ENCODE results near the gene NTN4. TPM values are rescaled to one million over a fixed set of nuclear protein-coding genes. Genes with fewer than 3 reads are reported as not detected.

The NTN4 gene
- total RNA-seq, 1 donor from 2014 or later = not detected

- H3K27ac Mint-ChIP-seq = no peak overlapping the region
- DNase-seq = no peak
- peaks cover 8% of the 10 kb centered on the region for H3K9me3 Mint-ChIP-seq
- H3K27me3 Mint-ChIP-seq = peaks cover 7% of the 10 kb centered on the region
- no peaks in the 10 kb centered on the region for H3K36me3 Mint-ChIP-seq (ENCODE audit: low read depth)
- no peak overlapping the region for H3K4me3 Mint-ChIP-seq
- intact Hi-C loops (cut with micrococcal nuclease) = no loop called here
- no peaks in the 10 kb centered on the region for H3K4me1 Mint-ChIP-seq
Observed at GRCh38 chr12:95723693-95724384, 66.7 kb downstream of the NTN4 start.

GRCh38 chr12:95721320-95721719 is 69.2 kb downstream of the NTN4 start:
- Mint-ChIP-seq H3K27me3 (peaks cover 6% of the 10 kb centered on the region), H3K36me3 (ENCODE audit: low read depth) (no peaks in the 10 kb centered on the region), H3K27ac (no peak overlapping the region), H3K4me1 (no peaks in the 10 kb centered on the region), H3K4me3 (no peak overlapping the region), H3K9me3 (peaks cover 1% of the 10 kb centered on the region)
- intact Hi-C loops (cut with micrococcal nuclease) = no loop called here
- no peak for DNase-seq

- Mint-ChIP-seq H3K4me1 (no peaks in the 10 kb centered on the region), H3K36me3 (ENCODE audit: low read depth) (no peaks in the 10 kb centered on the region), H3K4me3 (no peak overlapping the region), H3K27ac (no peak overlapping the region), H3K9me3 (no peaks in the 10 kb centered on the region), H3K27me3 (peaks cover 2% of the 10 kb centered on the region)
- no peak for DNase-seq
- intact Hi-C loops (cut with micrococcal nuclease) = no loop called here
Observed at GRCh38 chr12:95720146-95720545, 70.4 kb downstream of the NTN4 start.

DNA sequence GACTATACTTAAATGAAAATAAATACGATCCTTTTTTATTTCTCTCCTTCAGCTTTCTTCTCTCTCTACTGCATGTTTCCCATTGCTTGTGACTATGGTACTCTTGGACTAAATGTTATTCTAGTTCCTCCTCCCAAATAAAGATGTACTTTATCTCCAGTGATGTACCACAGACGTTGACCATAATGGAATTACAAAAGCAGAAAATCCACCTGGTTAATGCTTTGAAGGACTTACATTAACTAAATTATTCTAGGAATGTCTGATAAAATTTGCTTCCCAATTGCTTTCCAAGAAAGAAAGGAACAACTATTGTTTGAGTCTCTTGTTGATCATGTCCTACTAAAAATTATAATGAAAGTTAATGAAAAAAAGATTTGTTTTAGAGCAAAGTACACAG is 71.8 kb downstream of the NTN4 start:
- no peak overlapping the region for H3K4me3 Mint-ChIP-seq
- no peak for DNase-seq
- peaks cover 6% of the 10 kb centered on the region for H3K27me3 Mint-ChIP-seq
- intact Hi-C loops (cut with micrococcal nuclease) = no loop called here
- H3K36me3 Mint-ChIP-seq (ENCODE audit: low read depth) = no peaks in the 10 kb centered on the region
- H3K9me3 Mint-ChIP-seq = no peaks in the 10 kb centered on the region
- H3K4me1 Mint-ChIP-seq = no peaks in the 10 kb centered on the region
- no peak overlapping the region for H3K27ac Mint-ChIP-seq

GRCh38 chr12:95718006-95718431 is 72.5 kb downstream of the NTN4 start:
- no peak for DNase-seq
- peaks cover 6% of the 10 kb centered on the region for H3K27me3 Mint-ChIP-seq
- H3K9me3 Mint-ChIP-seq = no peaks in the 10 kb centered on the region
- H3K27ac Mint-ChIP-seq = no peak overlapping the region
- no peaks in the 10 kb centered on the region for H3K4me1 Mint-ChIP-seq
- H3K4me3 Mint-ChIP-seq = no peak overlapping the region
- no peaks in the 10 kb centered on the region for H3K36me3 Mint-ChIP-seq (ENCODE audit: low read depth)
- intact Hi-C loops (cut with micrococcal nuclease) = no loop called here

DNA sequence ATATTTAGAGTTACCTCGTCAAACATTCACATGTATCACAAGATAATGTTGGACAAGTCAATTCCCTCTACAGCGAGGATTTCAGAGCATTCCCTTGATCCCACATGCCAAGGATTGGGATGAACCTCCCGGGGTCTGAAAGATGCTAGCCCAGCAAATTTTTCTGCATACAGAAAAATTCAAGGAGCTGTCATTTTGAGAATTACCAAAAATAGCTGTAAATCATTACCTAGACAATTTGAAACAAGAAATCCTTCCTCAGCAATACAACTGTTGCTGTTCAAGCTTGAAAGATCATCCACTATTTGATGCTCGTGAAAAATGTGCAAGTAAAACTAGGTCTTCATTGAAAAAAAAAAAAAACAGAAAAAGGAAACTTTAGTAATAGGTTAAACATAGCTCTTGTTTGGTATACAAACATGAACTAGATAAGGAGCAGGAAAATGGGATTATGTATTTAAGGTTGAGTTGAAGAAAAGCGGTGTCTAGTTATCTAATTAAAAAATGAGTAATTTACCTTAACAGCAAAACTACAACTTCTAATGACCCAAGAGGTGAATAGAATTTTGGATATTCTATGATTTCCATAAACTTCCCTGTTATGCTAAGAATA is 73.1 kb downstream of the NTN4 start:
- H3K9me3 Mint-ChIP-seq = no peaks in the 10 kb centered on the region
- H3K27me3 Mint-ChIP-seq = peaks cover 6% of the 10 kb centered on the region
- H3K4me1 Mint-ChIP-seq = no peaks in the 10 kb centered on the region
- intact Hi-C loops (cut with micrococcal nuclease) = no loop called here
- DNase-seq = no peak
- no peak overlapping the region for H3K4me3 Mint-ChIP-seq
- H3K27ac Mint-ChIP-seq = no peak overlapping the region
- H3K36me3 Mint-ChIP-seq (ENCODE audit: low read depth) = no peaks in the 10 kb centered on the region

- no peak overlapping the region for H3K4me3 Mint-ChIP-seq
- H3K27me3 Mint-ChIP-seq = peaks cover 6% of the 10 kb centered on the region
- intact Hi-C loops (cut with micrococcal nuclease) = no loop called here
- no peak for DNase-seq
- H3K36me3 Mint-ChIP-seq (ENCODE audit: low read depth) = no peaks in the 10 kb centered on the region
- no peaks in the 10 kb centered on the region for H3K4me1 Mint-ChIP-seq
- no peaks in the 10 kb centered on the region for H3K9me3 Mint-ChIP-seq
- no peak overlapping the region for H3K27ac Mint-ChIP-seq
Observed at GRCh38 chr12:95715177-95715576, 75.4 kb downstream of the NTN4 start.

GRCh38 chr12:95712269-95712668 is 78.3 kb downstream of the NTN4 start:
- H3K4me3 Mint-ChIP-seq = no peak overlapping the region
- H3K4me1 Mint-ChIP-seq = no peaks in the 10 kb centered on the region
- H3K27ac Mint-ChIP-seq = no peak overlapping the region
- DNase-seq = no peak
- H3K36me3 Mint-ChIP-seq (ENCODE audit: low read depth) = no peaks in the 10 kb centered on the region
- intact Hi-C loops (cut with micrococcal nuclease) = no loop called here
- H3K9me3 Mint-ChIP-seq = no peaks in the 10 kb centered on the region
- peaks cover 6% of the 10 kb centered on the region for H3K27me3 Mint-ChIP-seq

DNA sequence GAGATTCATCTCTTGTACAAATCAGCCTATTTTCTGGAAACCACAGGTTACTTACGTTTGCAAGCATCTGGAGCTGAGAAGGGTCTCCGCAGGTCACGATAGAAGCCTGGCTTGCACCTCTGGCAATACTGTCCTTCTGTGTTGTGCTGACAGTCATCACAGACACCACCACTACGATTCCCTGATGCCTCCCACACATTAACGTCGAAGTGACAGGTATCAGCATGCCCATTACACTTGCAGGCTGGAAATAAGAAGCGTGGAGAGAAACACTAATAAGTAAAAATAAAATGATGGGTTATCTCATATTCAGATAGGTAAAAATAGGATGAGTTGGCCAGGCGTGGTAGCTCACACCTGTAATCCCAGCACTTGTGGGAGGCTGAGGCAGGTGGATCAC is 80.2 kb downstream of the NTN4 start:
- H3K9me3 Mint-ChIP-seq = no peaks in the 10 kb centered on the region
- no peak overlapping the region for H3K27ac Mint-ChIP-seq
- no peak overlapping the region for H3K4me3 Mint-ChIP-seq
- H3K27me3 Mint-ChIP-seq = peaks cover 7% of the 10 kb centered on the region
- DNase-seq = no peak
- intact Hi-C loops (cut with micrococcal nuclease) = no loop called here
- H3K4me1 Mint-ChIP-seq = no peaks in the 10 kb centered on the region
- H3K36me3 Mint-ChIP-seq (ENCODE audit: low read depth) = no peaks in the 10 kb centered on the region

- peaks cover 5% of the 10 kb centered on the region for H3K27me3 Mint-ChIP-seq
- no peaks in the 10 kb centered on the region for H3K36me3 Mint-ChIP-seq (ENCODE audit: low read depth)
- H3K4me3 Mint-ChIP-seq = no peak overlapping the region
- no peaks in the 10 kb centered on the region for H3K4me1 Mint-ChIP-seq
- no peak overlapping the region for H3K27ac Mint-ChIP-seq
- H3K9me3 Mint-ChIP-seq = no peaks in the 10 kb centered on the region
- intact Hi-C loops (cut with micrococcal nuclease) = no loop called here
- DNase-seq = no peak
Observed at GRCh38 chr12:95709152-95709551, 81.4 kb downstream of the NTN4 start.

DNA sequence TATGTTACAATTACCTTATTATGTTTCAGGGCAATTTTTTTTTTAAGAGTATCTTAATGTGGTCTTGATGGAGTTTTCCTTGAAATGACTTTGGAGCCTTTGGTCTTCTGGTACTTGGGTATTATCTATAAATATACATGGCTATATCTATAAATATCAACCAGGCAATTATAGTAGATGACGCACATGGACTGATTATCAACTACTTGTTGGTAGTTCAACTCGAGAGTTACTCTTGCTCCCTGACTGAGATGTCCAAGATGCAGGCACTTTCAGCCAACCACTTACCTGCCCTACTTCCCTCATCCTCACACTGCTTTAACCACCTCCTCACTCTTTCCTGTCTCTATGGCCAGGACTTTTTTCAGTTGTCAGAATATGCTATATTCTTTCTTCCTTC is 85.4 kb downstream of the NTN4 start:
- no peak overlapping the region for H3K4me3 Mint-ChIP-seq
- H3K36me3 Mint-ChIP-seq (ENCODE audit: low read depth) = no peaks in the 10 kb centered on the region
- H3K27ac Mint-ChIP-seq = no peak overlapping the region
- peaks cover 5% of the 10 kb centered on the region for H3K27me3 Mint-ChIP-seq
- intact Hi-C loops (cut with micrococcal nuclease) = no loop called here
- no peaks in the 10 kb centered on the region for H3K9me3 Mint-ChIP-seq
- DNase-seq = no peak
- no peaks in the 10 kb centered on the region for H3K4me1 Mint-ChIP-seq

DNA sequence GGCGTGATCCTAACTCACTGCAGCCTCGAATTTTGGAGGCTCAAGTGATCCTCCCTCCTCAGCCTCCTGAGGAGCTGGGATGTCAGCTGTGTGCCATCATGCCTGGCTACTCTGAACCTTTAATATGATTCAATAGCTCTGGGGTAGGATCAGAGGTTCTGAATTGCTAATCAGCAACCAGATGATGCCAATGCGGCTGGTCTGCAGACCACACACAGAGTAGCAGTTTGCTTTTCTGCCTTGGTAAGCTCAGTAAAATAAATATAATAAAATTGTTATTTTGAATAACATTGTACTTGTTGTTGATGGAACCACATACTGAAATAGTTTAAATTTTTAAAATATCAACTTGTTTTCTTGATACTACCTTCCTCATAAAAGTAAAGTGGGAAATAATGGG is 86.6 kb downstream of the NTN4 start:
- intact Hi-C loops (cut with micrococcal nuclease) = no loop called here
- H3K4me1 Mint-ChIP-seq = no peaks in the 10 kb centered on the region

GRCh38 chr12:95701722-95702418 is 88.7 kb downstream of the NTN4 start:
- no peak for DNase-seq
- H3K4me1 Mint-ChIP-seq = no peaks in the 10 kb centered on the region
- no peaks in the 10 kb centered on the region for H3K36me3 Mint-ChIP-seq (ENCODE audit: low read depth)
- intact Hi-C loops (cut with micrococcal nuclease) = no loop called here
- peaks cover 8% of the 10 kb centered on the region for H3K27me3 Mint-ChIP-seq
- H3K9me3 Mint-ChIP-seq = no peaks in the 10 kb centered on the region
- no peak overlapping the region for H3K27ac Mint-ChIP-seq
- H3K4me3 Mint-ChIP-seq = no peak overlapping the region

More for the DNA sequence above, 86.6 kb downstream of the NTN4 start:
- no peaks in the 10 kb centered on the region for H3K36me3 Mint-ChIP-seq (ENCODE audit: low read depth)
- no peak for DNase-seq
- no peak overlapping the region for H3K27ac Mint-ChIP-seq
- no peaks in the 10 kb centered on the region for H3K9me3 Mint-ChIP-seq
- peaks cover 10% of the 10 kb centered on the region for H3K27me3 Mint-ChIP-seq
- H3K4me3 Mint-ChIP-seq = no peak overlapping the region

GRCh38 chr12:95701275-95701674 is 89.3 kb downstream of the NTN4 start:
- no peak for DNase-seq
- Mint-ChIP-seq H3K27me3 (peaks cover 8% of the 10 kb centered on the region), H3K9me3 (no peaks in the 10 kb centered on the region), H3K36me3 (ENCODE audit: low read depth) (no peaks in the 10 kb centered on the region), H3K4me1 (no peaks in the 10 kb centered on the region), H3K4me3 (no peak overlapping the region), H3K27ac (no peak overlapping the region)
- intact Hi-C loops (cut with micrococcal nuclease) = no loop called here
